HCT116 (cell line): ENCODE results near the gene TEX54. TPM values are rescaled to one million over a fixed set of nuclear protein-coding genes. Genes with fewer than 3 reads are reported as not detected.

Experiments
- ATAC-seq: fragments of 200-7000 bp; cut with Tn5 transposase; 2 replicates; pipeline ENCODE4 v1.9.1; 2020; ENCODE audit warnings: mild to moderate bottlenecking, moderate library complexity
- BruUV-seq: library from RNA; stranded (reverse); fragments of 400-500 nt; replicated peaks from 2 replicates; lab custom pipeline; 2021; lab: Mats Ljungman, UMichigan
- CTCF ChIA-PET: fragments of 300-600 bp; sonication (Branson Sonifier 250); formaldehyde crosslinking; loops from one replicate; lab custom pipeline; 2021; ENCODE audit warnings: antibody characterized with exemption; lab: Charles Lee
- POLR2A ChIA-PET: fragments of 300-600, 350-600 bp; sonication (Branson Sonifier 250); formaldehyde crosslinking; loops from one replicate; lab custom pipeline; 2021; ENCODE audit warnings: antibody characterized with exemption; lab: Charles Lee
- RAD21 ChIA-PET, 2 experiments: fragments of 300-600 bp; sonication (Branson Sonifier 250); formaldehyde crosslinking; loops; one replicate each; lab custom pipeline; 2023; ENCODE audit warnings: low total read pairs in 2 of 2; ENCODE audit not compliant: uncharacterized antibody in 2 of 2, unreplicated experiment in 2 of 2, low non-redundant PET in 1 of 2; lab: Charles Lee
- DNase-seq: peaks from one replicate; pipeline ENCODE4 v3.0.0-alpha.2; 2010; ENCODE audit warnings: low read depth, low spot score
- H2AFZ ChIP-seq: fragments of 200-600 bp; shearing (Covaris generic), sonication (generic); 2 replicates; pipeline ENCODE4 v1.6.1; 2017; ENCODE audit warnings: low read depth, mixed run types, mixed read lengths, antibody characterized with exemption, low read length; ENCODE audit not compliant: poor library complexity, severe bottlenecking
- H3K27ac ChIP-seq: 2 replicates; pipeline ENCODE4 v1.5.1; 2012; ENCODE audit warnings: low read depth, low read length
- H3K27me3 ChIP-seq: fragments of 200-600 bp; sonication (generic); 2 replicates; pipeline ENCODE4 v1.6.1; 2016; ENCODE audit warnings: mixed run types, low read length, mixed read lengths; ENCODE audit not compliant: insufficient read depth
- H3K36me3 ChIP-seq, 2 experiments: fragments of 200-500 bp in 1 of 2; fragments of 200-600 bp in 1 of 2; sonication (Bioruptor generic) in 1 of 2; sonication (generic) in 1 of 2; 2 replicates each; pipeline versions ENCODE4 v1.5.1 to v1.6.1; 2014 to 2016; ENCODE audit warnings: low read length in 2 of 2, inconsistent platforms in 1 of 2, mixed read lengths in 1 of 2, mixed run types in 1 of 2; ENCODE audit not compliant: insufficient read depth in 2 of 2, control insufficient read depth in 1 of 2
- H3K4me1 ChIP-seq, 2 experiments: fragments of 200-600 bp in 1 of 2; sonication (generic) in 1 of 2; 2 replicates each; pipeline versions ENCODE4 v1.5.1 to v1.6.1; 2012 to 2017; ENCODE audit warnings: low read length in 2 of 2, inconsistent platforms in 1 of 2, mild to moderate bottlenecking in 1 of 2, mixed read lengths in 1 of 2, mixed run types in 1 of 2, moderate library complexity in 1 of 2; ENCODE audit not compliant: insufficient read depth in 2 of 2, control insufficient read depth in 1 of 2
- H3K4me2 ChIP-seq: fragments of 200-600 bp; sonication (generic); 2 replicates; pipeline ENCODE4 v1.6.1; 2017; ENCODE audit warnings: mixed run types, low read length, mixed read lengths
- H3K4me3 ChIP-seq, 2 experiments: fragments of 200-600 bp in 1 of 2; sonication (generic) in 1 of 2; replicated peaks in 1 of 2; 2 replicates each; pipeline ENCODE4 v1.5.1; 2011 to 2016; ENCODE audit warnings: low read length in 2 of 2, control low read depth in 1 of 2, low read depth in 1 of 2, mild to moderate bottlenecking in 1 of 2, mixed read lengths in 1 of 2, mixed run types in 1 of 2
- H3K79me2 ChIP-seq: fragments of 200-600 bp; sonication (generic); 2 replicates; pipeline ENCODE4 v1.6.1; 2017; ENCODE audit warnings: mild to moderate bottlenecking, mixed run types, low read length, moderate library complexity, mixed read lengths; ENCODE audit not compliant: insufficient read depth
- H3K9ac ChIP-seq: fragments of 200-600 bp; sonication (generic); 2 replicates; pipeline ENCODE4 v1.6.1; 2016; ENCODE audit warnings: low read length, mixed read lengths
- H3K9me2 ChIP-seq: fragments of 200-600 bp; sonication (generic), shearing (Covaris generic); 2 replicates; pipeline ENCODE4 v1.6.1; 2017; ENCODE audit warnings: mixed run types, mild to moderate bottlenecking, moderate library complexity; ENCODE audit not compliant: insufficient read depth
- H3K9me3 ChIP-seq, 2 experiments: fragments of 200-500 bp in 1 of 2; fragments of 200-600 bp in 1 of 2; sonication (Bioruptor generic) in 1 of 2; sonication (generic) in 1 of 2; 2 replicates each; pipeline ENCODE4 v1.6.1; 2014 to 2017; ENCODE audit warnings: low read length in 2 of 2, mixed read lengths in 2 of 2, inconsistent platforms in 1 of 2, low read depth in 1 of 2, mild to moderate bottlenecking in 1 of 2, mixed run types in 1 of 2, moderate library complexity in 1 of 2; ENCODE audit not compliant: control insufficient read depth in 1 of 2, insufficient read depth in 1 of 2
- H4K20me1 ChIP-seq: fragments of 200-600 bp; sonication (generic), shearing (Covaris generic); 2 replicates; pipeline ENCODE4 v1.6.1; 2017; ENCODE audit warnings: mixed run types, mild to moderate bottlenecking, moderate library complexity; ENCODE audit not compliant: insufficient read depth
- CEBPB ChIP-seq: IDR thresholded peaks from 2 replicates; pipeline ENCODE4 v1.6.1; 2012; ENCODE audit warnings: low read depth
- EGR1 ChIP-seq: IDR thresholded peaks from 2 replicates; pipeline ENCODE4 v1.6.1; 2012; ENCODE audit warnings: low read depth
- SIN3A ChIP-seq: IDR thresholded peaks from 2 replicates; pipeline ENCODE4 v1.6.1; 2012; ENCODE audit warnings: low read depth
- ZBTB33 ChIP-seq: IDR thresholded peaks from 2 replicates; pipeline ENCODE4 v1.6.1; 2011; ENCODE audit warnings: mild to moderate bottlenecking, low read length, moderate library complexity; ENCODE audit not compliant: insufficient replicate concordance; ENCODE audit errors: extremely low read depth
- ZFX ChIP-seq: fragments of 450-650 bp; IDR thresholded peaks from 2 replicates; pipeline ENCODE4 v1.6.1; 2017
- intact Hi-C: fragments of 100-400 bp; cut with micrococcal nuclease; formaldehyde crosslinking; loops from 2 replicates; pipeline ENCODE4 v1.10.0; 2022
- total RNA-seq: library from RNA; stranded (reverse); gene quantifications from one replicate; pipeline ENCODE4 v1.2.1, GENCODE V29; 2021; ENCODE audit not compliant: unreplicated experiment
- TF ChIP-seq, protein P1 (sequence below), 3 experiments: fragments of 200-600 bp in 1 of 3; sonication (generic) in 1 of 3; IDR thresholded peaks in 2 of 3; conservative IDR thresholded peaks in 1 of 3; 2 replicates each; pipeline ENCODE4 v1.5.1; 2012 to 2017; ENCODE audit warnings: low read depth in 2 of 3, low read length in 2 of 3, antibody characterized with exemption in 1 of 3, borderline replicate concordance in 1 of 3, control low read depth in 1 of 3, mild to moderate bottlenecking in 1 of 3, mixed read lengths in 1 of 3, mixed run types in 1 of 3, moderate library complexity in 1 of 3; ENCODE audit not compliant: insufficient read depth in 1 of 3
- TF ChIP-seq, protein P2 (sequence below): IDR thresholded peaks from 2 replicates; pipeline ENCODE4 v1.6.1; 2012

TEX54 gene
- total RNA-seq, 1 experiment from 2014 or later = not detected

DNA sequence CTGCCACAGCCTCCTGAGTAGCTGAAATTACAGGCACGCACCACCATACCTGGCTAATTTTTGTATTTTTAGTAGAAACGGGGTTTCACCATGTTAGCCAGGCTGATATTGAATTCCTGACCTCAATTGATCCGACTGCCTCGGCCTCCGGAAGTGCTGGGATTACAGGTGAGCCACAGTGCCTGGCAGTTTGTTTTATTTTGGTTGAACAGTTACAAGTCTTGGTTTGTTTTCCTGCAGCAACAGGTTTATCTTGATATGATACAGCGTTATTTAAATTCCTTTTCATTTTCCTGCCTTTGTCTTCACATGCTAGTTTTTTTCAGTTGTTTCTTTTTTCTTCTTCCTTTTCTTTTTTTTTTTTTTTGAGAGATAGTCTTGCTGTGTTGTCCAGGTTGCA is 44.1 kb upstream of the TEX54 start:
- Histone ChIP-seq H3K27ac (no peak overlapping the region), H3K9me2 (no peaks in the 10 kb centered on the region), H3K4me3 (no peak overlapping the region), H3K36me3 (peaks cover 16 to 20% of the 10 kb centered on the region in 2 experiments; a peak in 3 of 4 replicates), H3K27me3 (no peaks in the 10 kb centered on the region), H3K4me1 (peaks cover 18 to 35% of the 10 kb centered on the region in 2 experiments), H3K9me3 (no peaks in the 10 kb centered on the region), H3K4me2 (no peak overlapping the region), H4K20me1 (peaks cover 4% of the 10 kb centered on the region; the same call in 1 of the 2 replicates), H2AFZ (no peak overlapping the region), H3K79me2 (peaks cover 96% of the 10 kb centered on the region), H3K9ac (no peak overlapping the region)
- no peak for ATAC-seq
- no peak for DNase-seq
- intact Hi-C loops = no loop called here
- ChIA-PET CTCF (no interaction called here), RAD21 (no interaction called here), POLR2A (interaction anchor here (5.4 kb wide), 1 partner anchor 36 kb away, joined by 26 read pairs; the partner anchor contains the start of gene WDR74)
- BruUV-seq = no TSS peak
- no peak for TF ChIP-seq CEBPB
- TF ChIP-seq EGR1 = no peak
- no peak for TF ChIP-seq ZFX
- TF ChIP-seq, protein P1, sequence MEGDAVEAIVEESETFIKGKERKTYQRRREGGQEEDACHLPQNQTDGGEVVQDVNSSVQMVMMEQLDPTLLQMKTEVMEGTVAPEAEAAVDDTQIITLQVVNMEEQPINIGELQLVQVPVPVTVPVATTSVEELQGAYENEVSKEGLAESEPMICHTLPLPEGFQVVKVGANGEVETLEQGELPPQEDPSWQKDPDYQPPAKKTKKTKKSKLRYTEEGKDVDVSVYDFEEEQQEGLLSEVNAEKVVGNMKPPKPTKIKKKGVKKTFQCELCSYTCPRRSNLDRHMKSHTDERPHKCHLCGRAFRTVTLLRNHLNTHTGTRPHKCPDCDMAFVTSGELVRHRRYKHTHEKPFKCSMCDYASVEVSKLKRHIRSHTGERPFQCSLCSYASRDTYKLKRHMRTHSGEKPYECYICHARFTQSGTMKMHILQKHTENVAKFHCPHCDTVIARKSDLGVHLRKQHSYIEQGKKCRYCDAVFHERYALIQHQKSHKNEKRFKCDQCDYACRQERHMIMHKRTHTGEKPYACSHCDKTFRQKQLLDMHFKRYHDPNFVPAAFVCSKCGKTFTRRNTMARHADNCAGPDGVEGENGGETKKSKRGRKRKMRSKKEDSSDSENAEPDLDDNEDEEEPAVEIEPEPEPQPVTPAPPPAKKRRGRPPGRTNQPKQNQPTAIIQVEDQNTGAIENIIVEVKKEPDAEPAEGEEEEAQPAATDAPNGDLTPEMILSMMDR (IDR thresholded peaks at IDR 0.05 in 2 of 3, conservative IDR thresholded peaks at IDR 0.05 in 1 of 3; ENCODE audit: borderline replicate concordance in 1 of 3, insufficient read depth in 1 of 3, low read depth in 2 of 3, low read length in 2 of 3) = no peak
- TF ChIP-seq SIN3A = no peak
- TF ChIP-seq ZBTB33 = no peak
- TF ChIP-seq, protein P2, sequence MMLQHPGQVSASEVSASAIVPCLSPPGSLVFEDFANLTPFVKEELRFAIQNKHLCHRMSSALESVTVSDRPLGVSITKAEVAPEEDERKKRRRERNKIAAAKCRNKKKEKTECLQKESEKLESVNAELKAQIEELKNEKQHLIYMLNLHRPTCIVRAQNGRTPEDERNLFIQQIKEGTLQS = no peak
